Neural cell (in vitro differentiated cells): ENCODE results near the gene TRABD2B.

Experiments used
- EP300 ChIP-seq: fragments of 450-650 bp; conservative IDR thresholded peaks from 2 replicates; pipeline ENCODE4 v1.6.1; 2014; ENCODE audit warnings: antibody characterized with exemption, mild to moderate bottlenecking, moderate library complexity; ENCODE audit not compliant: poor library complexity, severe bottlenecking
- EZH2 ChIP-seq: fragments of 200-600, 300-800 bp; shearing (Covaris generic), sonication (generic); IDR thresholded peaks from 2 replicates; pipeline ENCODE4 v1.6.1; 2014; ENCODE audit warnings: antibody characterized with exemption, low read length, borderline replicate concordance, mild to moderate bottlenecking; ENCODE audit not compliant: insufficient read depth, poor library complexity, severe bottlenecking
- MXI1 ChIP-seq: fragments of 450-650 bp; conservative IDR thresholded peaks from 2 replicates; pipeline ENCODE4 v1.6.1; 2014; ENCODE audit warnings: antibody characterized with exemption, mild to moderate bottlenecking; ENCODE audit not compliant: poor library complexity, severe bottlenecking
- POLR2AphosphoS5 ChIP-seq: IDR thresholded peaks from 2 replicates; pipeline ENCODE4 v1.6.1; 2012
- SMC3 ChIP-seq: fragments of 450-650 bp; conservative IDR thresholded peaks from 2 replicates; pipeline ENCODE4 v1.6.1; 2014; ENCODE audit warnings: antibody characterized with exemption, mild to moderate bottlenecking, moderate library complexity; ENCODE audit not compliant: poor library complexity
- TAF1 ChIP-seq: IDR thresholded peaks from 2 replicates; pipeline ENCODE4 v1.6.1; 2012; ENCODE audit warnings: low read depth
- TF ChIP-seq, protein P1 (sequence below): fragments of 450-650 bp; IDR thresholded peaks from 2 replicates; pipeline ENCODE4 v1.5.1; 2014; ENCODE audit warnings: antibody characterized with exemption, mild to moderate bottlenecking, moderate library complexity; ENCODE audit not compliant: poor library complexity, severe bottlenecking
- TF ChIP-seq, protein P2 (sequence below): IDR thresholded peaks from 2 replicates; pipeline ENCODE4 v1.6.1; 2012; ENCODE audit warnings: borderline replicate concordance

DNA sequence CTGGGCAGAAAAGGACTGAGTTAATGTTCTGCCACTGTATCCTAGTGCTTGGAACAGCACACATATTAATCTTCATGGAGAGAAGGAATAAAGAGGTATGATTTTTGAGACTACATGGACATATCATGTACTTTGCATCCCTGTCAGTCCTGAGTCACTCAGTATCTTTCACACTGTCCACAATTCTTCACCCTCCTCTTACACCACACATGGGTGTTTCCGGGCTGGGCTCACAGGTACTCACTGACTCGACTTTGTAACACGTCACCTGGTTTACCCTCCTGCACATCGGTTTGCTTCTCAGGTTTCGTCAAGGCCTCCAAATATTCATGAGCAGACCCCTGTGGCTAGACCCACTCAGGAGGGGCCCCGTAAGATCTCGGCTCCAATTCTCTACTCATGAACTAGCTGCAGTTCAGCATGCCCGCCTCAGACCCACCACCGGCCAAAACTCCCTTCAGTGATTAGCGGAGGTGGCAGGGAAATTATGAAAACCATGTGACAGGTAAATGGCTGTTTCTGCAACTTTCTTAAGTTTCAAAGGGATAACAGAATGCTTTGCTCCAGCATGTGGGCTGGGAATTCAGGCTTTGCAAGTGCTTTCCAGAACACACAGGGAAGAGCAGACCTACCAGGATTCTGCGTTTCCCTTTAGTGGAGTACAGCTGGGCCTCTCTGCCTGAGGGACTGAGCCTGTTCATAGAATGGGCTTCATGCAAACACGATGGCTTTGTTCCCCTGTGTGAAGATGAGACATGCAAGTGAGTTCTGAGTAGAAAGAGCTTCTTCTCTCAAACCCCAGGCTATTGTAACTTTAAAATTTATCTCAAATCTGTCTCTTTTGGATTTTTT, 31.3 kb upstream of the TRABD2B start:
- TF ChIP-seq, protein P1, sequence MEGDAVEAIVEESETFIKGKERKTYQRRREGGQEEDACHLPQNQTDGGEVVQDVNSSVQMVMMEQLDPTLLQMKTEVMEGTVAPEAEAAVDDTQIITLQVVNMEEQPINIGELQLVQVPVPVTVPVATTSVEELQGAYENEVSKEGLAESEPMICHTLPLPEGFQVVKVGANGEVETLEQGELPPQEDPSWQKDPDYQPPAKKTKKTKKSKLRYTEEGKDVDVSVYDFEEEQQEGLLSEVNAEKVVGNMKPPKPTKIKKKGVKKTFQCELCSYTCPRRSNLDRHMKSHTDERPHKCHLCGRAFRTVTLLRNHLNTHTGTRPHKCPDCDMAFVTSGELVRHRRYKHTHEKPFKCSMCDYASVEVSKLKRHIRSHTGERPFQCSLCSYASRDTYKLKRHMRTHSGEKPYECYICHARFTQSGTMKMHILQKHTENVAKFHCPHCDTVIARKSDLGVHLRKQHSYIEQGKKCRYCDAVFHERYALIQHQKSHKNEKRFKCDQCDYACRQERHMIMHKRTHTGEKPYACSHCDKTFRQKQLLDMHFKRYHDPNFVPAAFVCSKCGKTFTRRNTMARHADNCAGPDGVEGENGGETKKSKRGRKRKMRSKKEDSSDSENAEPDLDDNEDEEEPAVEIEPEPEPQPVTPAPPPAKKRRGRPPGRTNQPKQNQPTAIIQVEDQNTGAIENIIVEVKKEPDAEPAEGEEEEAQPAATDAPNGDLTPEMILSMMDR = no peak
- TF ChIP-seq POLR2AphosphoS5 = no peak
- no peak for TF ChIP-seq MXI1
- no peak for TF ChIP-seq EP300
- TF ChIP-seq TAF1 = no peak
- TF ChIP-seq, protein P2, sequence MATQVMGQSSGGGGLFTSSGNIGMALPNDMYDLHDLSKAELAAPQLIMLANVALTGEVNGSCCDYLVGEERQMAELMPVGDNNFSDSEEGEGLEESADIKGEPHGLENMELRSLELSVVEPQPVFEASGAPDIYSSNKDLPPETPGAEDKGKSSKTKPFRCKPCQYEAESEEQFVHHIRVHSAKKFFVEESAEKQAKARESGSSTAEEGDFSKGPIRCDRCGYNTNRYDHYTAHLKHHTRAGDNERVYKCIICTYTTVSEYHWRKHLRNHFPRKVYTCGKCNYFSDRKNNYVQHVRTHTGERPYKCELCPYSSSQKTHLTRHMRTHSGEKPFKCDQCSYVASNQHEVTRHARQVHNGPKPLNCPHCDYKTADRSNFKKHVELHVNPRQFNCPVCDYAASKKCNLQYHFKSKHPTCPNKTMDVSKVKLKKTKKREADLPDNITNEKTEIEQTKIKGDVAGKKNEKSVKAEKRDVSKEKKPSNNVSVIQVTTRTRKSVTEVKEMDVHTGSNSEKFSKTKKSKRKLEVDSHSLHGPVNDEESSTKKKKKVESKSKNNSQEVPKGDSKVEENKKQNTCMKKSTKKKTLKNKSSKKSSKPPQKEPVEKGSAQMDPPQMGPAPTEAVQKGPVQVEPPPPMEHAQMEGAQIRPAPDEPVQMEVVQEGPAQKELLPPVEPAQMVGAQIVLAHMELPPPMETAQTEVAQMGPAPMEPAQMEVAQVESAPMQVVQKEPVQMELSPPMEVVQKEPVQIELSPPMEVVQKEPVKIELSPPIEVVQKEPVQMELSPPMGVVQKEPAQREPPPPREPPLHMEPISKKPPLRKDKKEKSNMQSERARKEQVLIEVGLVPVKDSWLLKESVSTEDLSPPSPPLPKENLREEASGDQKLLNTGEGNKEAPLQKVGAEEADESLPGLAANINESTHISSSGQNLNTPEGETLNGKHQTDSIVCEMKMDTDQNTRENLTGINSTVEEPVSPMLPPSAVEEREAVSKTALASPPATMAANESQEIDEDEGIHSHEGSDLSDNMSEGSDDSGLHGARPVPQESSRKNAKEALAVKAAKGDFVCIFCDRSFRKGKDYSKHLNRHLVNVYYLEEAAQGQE = no peak
- no peak for TF ChIP-seq SMC3
- TF ChIP-seq EZH2 = no peak
